ENCODE data around the gene AGBL1. TPM values are rescaled to one million over a fixed set of nuclear protein-coding genes. Genes with fewer than 3 reads are reported as not detected.

The AGBL1 gene
- total and polyA plus RNA-seq, 8 donors: under 0.01 to 0.18 TPM; not detected in 6

GRCh38 chr15:86266896-86267484 is 187.3 kb downstream of the AGBL1 start:
- intact Hi-C loops (cut with DNase I; ENCODE audit: low total_unique reads): no loop called here
- no peak for DNase-seq
- no peak overlapping the region for H3K4me3 ChIP-seq
- WGBS, 5 donors: 49 to 65% (median 56%) methylated on average over 6 of the region's 6 CpGs
- no peaks in the 10 kb centered on the region for H3K4me1 ChIP-seq
- H3K27me3 ChIP-seq: no peaks in the 10 kb centered on the region
- H3K27ac ChIP-seq: no peak overlapping the region
- H3K36me3 ChIP-seq: no peaks in the 10 kb centered on the region
- TF ChIP-seq EP300 (IDR thresholded peaks at IDR 0.05) (no peak), POLR2A (IDR thresholded peaks at IDR 0.05) (no peak), POLR2AphosphoS5 (IDR thresholded peaks at IDR 0.05) (no peak), CTCF (IDR thresholded peaks at IDR 0.05) (no peak)
- H3K9me3 ChIP-seq: no peaks in the 10 kb centered on the region

- H3K4me1 ChIP-seq: no peaks in the 10 kb centered on the region
- no peak for TF ChIP-seq POLR2A (IDR thresholded peaks at IDR 0.05)
- no peak overlapping the region for H3K27ac ChIP-seq
- no peaks in the 10 kb centered on the region for H3K27me3 ChIP-seq
- H3K9me3 ChIP-seq: no peaks in the 10 kb centered on the region
- intact Hi-C loops (cut with DNase I; ENCODE audit: low total_unique reads): no loop called here
- H3K4me3 ChIP-seq: no peak overlapping the region
- H3K36me3 ChIP-seq: no peaks in the 10 kb centered on the region
- 91 to 97% (median 92%) methylated on average over 4 of the region's 4 CpGs for WGBS, 5 donors
- no peak for DNase-seq
Observed at GRCh38 chr15:86267892-86268291, 188.2 kb downstream of the AGBL1 start.

DNA sequence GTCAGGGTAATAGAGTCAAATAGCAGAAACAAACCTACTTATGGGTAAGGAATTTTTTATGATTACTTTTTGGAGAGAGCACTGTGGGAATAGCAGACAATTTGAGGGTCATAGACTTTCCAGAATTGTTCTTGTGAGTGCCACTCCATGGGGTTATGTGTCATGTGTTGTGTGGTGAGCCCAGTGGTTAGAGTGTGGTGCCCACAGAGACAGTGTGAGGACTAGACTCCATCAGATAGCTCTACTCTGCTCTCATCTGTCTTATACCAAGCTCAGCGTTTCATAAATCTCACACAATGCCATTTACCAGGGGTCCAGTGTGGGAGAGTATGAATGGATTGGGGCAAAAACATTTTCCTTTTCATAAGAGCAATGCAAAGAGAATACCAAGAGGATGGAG is 188.9 kb downstream of the AGBL1 start:
- no peak overlapping the region for H3K27ac ChIP-seq
- no peaks in the 10 kb centered on the region for H3K4me1 ChIP-seq
- TF ChIP-seq POLR2AphosphoS5 (IDR thresholded peaks at IDR 0.05) (no peak), EP300 (IDR thresholded peaks at IDR 0.05) (no peak), POLR2A (IDR thresholded peaks at IDR 0.05) (no peak), CTCF (IDR thresholded peaks at IDR 0.05) (no peak)
- intact Hi-C loops (cut with DNase I; ENCODE audit: low total_unique reads): no loop called here
- H3K36me3 ChIP-seq: no peaks in the 10 kb centered on the region
- no peaks in the 10 kb centered on the region for H3K9me3 ChIP-seq
- no peaks in the 10 kb centered on the region for H3K27me3 ChIP-seq
- WGBS, 5 donors: 82 to 94% (median 87%) methylated on average over 1 of the region's 1 CpG
- DNase-seq: no peak
- no peak overlapping the region for H3K4me3 ChIP-seq

- no peak for DNase-seq
- Histone ChIP-seq H3K4me3 (no peak overlapping the region), H3K27me3 (no peaks in the 10 kb centered on the region), H3K27ac (no peak overlapping the region), H3K36me3 (no peaks in the 10 kb centered on the region), H3K4me1 (no peaks in the 10 kb centered on the region), H3K9me3 (no peaks in the 10 kb centered on the region)
- 38 to 64% (median 48%) methylated on average over 2 of the region's 2 CpGs for WGBS, 5 donors
- TF ChIP-seq POLR2AphosphoS5 (IDR thresholded peaks at IDR 0.05): no peak
- TF ChIP-seq POLR2A (IDR thresholded peaks at IDR 0.05): no peak
- no peak for TF ChIP-seq CTCF (IDR thresholded peaks at IDR 0.05)
- TF ChIP-seq EP300 (IDR thresholded peaks at IDR 0.05): no peak
- intact Hi-C loops (cut with DNase I; ENCODE audit: low total_unique reads): no loop called here
Observed at GRCh38 chr15:86273309-86273708, 193.6 kb downstream of the AGBL1 start.

GRCh38 chr15:86275361-86275760 is 195.7 kb downstream of the AGBL1 start:
- Histone ChIP-seq H3K9me3 (no peaks in the 10 kb centered on the region), H3K4me1 (no peaks in the 10 kb centered on the region), H3K27ac (no peak overlapping the region), H3K36me3 (no peaks in the 10 kb centered on the region), H3K4me3 (no peak overlapping the region), H3K27me3 (no peaks in the 10 kb centered on the region)
- no peak for DNase-seq
- 46 to 67% (median 63%) methylated on average over 1 of the region's 1 CpG for WGBS, 5 donors
- intact Hi-C loops (cut with DNase I; ENCODE audit: low total_unique reads): no loop called here
- TF ChIP-seq CTCF (IDR thresholded peaks at IDR 0.05): no peak
- TF ChIP-seq EP300 (IDR thresholded peaks at IDR 0.05): no peak
- no peak for TF ChIP-seq POLR2AphosphoS5 (IDR thresholded peaks at IDR 0.05)
- TF ChIP-seq POLR2A (IDR thresholded peaks at IDR 0.05): no peak
